Measurements from ENCODE around the gene ZNF132. TPM values are rescaled to one million over a fixed set of nuclear protein-coding genes. Genes with fewer than 3 reads are reported as not detected.
A peak's percentile ranks its signal among the peaks of the same experiment; 100 is the strongest.

The ZNF132 gene
- total and polyA plus RNA-seq, 9 of the 15 experiments (the other 6 are each of a cell fraction or from before 2014, with no cell fraction given) = 0.03 to 0.42 (median 0.10) TPM; not detected in 5

GRCh38 chr19:58451358-58452101, 11.6 kb upstream of the ZNF132 start, which contains the start of gene ZNF324B (continued):
- TF ChIP-seq ZBTB40 (IDR thresholded peaks at IDR 0.05) = peak; percentile 95
- no peak for TF ChIP-seq ZBTB40 (CRISPR knock-in tag; IDR thresholded peaks at IDR 0.05)
- peak; percentile 49; the same call in 1 of the 2 replicates for TF ChIP-seq MTA3 (IDR thresholded peaks at IDR 0.05; ENCODE audit: borderline replicate concordance)
- TF ChIP-seq HDGF (IDR thresholded peaks at IDR 0.05) = no peak
- peak; percentile 95 for TF ChIP-seq ARID4B (CRISPR knock-in tag; IDR thresholded peaks at IDR 0.05)
- TF ChIP-seq PBX2 (CRISPR knock-in tag; IDR thresholded peaks at IDR 0.05; ENCODE audit: low read depth) = no peak
- TF ChIP-seq PBX2 (tag; conservative IDR thresholded peaks at IDR 0.05; ENCODE audit: low read depth) = peak; percentile 50
- TF ChIP-seq FOS (IDR thresholded peaks at IDR 0.05; ENCODE audit: extremely low read depth, insufficient read length) = peak; percentile 51
- TF ChIP-seq SUPT5H (IDR thresholded peaks at IDR 0.05) = peak; percentile 79
- TF ChIP-seq RUNX1 (IDR thresholded peaks at IDR 0.05; ENCODE audit: low read depth) = peak; percentile 52; the same call in 1 of the 2 replicates

All from K562 (cell line).